HEK293 (cell line): Measurements from ENCODE around the gene GNG14.
"Not testable (repeated sequence)": the region's sequence is repeated elsewhere in the genome, so short reads cannot be mapped to it uniquely, and the experiment has no call there.

Source experiments
- KLF17 ChIP-seq: fragments of 450-650 bp; formaldehyde crosslinking; IDR thresholded peaks from 2 replicates; pipeline ENCODE4 v1.5.1; 2016; ENCODE audit warnings: missing biosample characterization, missing genetic modification characterization
- MYNN ChIP-seq: fragments of 450-650 bp; formaldehyde crosslinking; IDR thresholded peaks from 2 replicates; pipeline ENCODE4 v1.5.1; 2016; ENCODE audit warnings: missing biosample characterization, missing genetic modification characterization, borderline replicate concordance
- ZNF791 ChIP-seq: fragments of 450-650 bp; formaldehyde crosslinking; IDR thresholded peaks from 2 replicates; pipeline ENCODE4 v1.5.1; 2016; ENCODE audit warnings: missing biosample characterization, missing genetic modification characterization

GRCh38 chr19:12678039-12678438, 9.8 kb upstream of the GNG14 start:
- not testable (repeated sequence) for TF ChIP-seq MYNN, KLF17, ZNF791
